KBM-7 (cell line): ENCODE results near the gene CLK4.

Experiments used
- DNase-seq: peaks from one replicate; pipeline ENCODE4 v3.0.0-alpha.2; 2015
- in situ Hi-C: fragments of 300-500 bp; cut with MboI; formaldehyde crosslinking; loops from 2 replicates; pipeline ENCODE4 v1.14.3; 2020; ENCODE audit warnings: low sequenced_read_pairs, low pct_unique_long_range_greater_than_20kb, mixed read lengths

Gene CLK4

DNA sequence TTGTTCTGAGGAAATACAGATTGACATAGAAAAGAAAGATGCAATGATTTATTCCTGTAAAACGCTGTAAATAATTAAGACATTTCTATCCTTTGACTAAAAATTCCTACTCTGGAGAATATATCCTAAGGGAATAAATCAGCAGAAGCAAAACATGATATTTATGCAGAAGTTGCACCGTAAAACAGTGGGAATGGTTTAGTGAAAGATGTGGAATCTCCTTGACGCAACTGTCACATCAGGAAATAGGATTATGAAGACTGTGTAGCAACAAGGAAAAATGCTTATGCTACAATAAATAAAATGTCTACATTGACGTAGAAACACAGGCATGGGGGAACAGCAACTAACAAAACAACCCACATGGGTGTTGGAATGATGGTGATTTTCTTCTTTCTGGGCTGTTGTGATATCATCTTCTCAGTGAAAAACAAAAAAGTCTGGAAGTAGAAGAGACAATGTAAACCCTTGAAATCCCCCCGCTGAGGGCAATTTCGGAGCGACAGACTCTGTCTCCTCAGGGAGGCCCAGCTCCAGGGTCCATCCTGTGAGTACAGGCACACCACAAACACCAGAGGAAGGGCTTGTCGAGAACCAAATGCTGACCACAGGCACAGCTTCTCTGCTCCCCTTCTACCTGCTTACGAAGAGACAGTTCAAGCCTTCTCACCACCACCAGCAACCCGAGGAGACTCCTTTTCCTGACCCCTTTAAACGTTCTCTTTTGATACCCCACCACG, 61.9 kb downstream of the CLK4 start:
- in situ Hi-C loops: no loop called here

DNA sequence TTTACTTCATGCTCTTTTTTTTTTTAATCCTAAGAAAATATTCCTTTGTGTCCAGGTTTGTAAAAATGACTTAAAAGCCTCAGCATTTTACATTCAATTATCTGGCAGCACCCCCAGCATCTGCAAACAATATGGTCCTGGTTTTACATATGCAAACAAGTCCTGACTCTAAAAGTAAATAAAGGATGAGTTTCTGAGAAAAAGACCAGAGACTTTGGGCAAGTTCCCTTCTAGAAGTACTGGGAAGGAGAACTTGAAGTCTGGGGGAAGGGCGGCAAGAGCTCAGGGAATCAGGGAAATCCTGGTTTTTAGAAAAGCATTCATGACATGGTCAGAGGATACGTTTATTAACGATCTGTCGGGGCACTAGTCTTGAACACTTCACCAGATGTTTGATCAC, 62.5 kb downstream of the CLK4 start:
- in situ Hi-C loops: no loop called here
- no peak for DNase-seq

More for the DNA sequence above, 61.9 kb downstream of the CLK4 start:
- DNase-seq: no peak

DNA sequence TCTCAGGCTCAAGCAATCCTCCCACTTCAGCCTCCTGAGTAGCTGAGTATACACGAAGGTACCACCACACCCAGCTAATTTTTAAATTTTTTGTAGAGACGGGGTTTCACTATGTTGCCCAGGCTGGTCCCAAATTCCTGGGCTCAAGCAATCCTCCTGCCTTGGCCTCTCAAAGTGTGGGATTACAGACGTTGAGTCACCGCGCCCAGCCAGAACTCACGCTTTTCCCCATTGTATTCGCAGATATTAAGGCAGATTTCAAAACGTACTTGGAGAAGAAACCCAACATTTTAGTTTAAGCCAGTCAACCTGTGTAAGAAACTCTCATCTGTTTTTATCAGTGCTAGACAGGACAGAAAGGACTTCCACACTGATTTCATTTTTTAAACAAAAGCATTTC, 63.2 kb downstream of the CLK4 start:
- DNase-seq: no peak
- in situ Hi-C loops: no loop called here

DNA sequence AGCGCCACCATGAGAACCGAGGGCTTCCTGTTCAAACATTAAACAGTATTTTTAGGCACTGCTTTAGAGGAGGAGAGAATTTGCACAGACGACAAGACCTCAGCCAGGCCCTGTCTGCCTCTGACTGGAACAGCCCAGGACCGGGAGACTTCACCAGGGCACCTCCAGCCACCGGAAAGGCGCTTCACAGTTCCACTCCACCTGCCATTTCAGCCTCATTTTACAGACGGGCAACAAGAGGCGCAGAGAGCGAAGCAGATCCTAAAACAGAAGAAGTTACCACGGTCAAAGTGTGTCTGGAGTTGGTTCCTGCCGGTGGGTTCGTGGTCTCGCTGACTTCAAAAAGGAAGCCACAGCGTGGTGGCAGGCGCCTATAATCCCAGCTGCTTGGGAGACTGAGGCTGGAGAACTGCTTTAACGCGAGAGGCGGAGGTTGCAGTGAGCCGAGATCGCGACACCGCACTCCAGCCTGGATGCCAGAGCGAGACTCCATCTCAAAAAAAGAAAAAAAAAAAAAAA, 65.0 kb downstream of the CLK4 start:
- no peak for DNase-seq
- in situ Hi-C loops: no loop called here

DNA sequence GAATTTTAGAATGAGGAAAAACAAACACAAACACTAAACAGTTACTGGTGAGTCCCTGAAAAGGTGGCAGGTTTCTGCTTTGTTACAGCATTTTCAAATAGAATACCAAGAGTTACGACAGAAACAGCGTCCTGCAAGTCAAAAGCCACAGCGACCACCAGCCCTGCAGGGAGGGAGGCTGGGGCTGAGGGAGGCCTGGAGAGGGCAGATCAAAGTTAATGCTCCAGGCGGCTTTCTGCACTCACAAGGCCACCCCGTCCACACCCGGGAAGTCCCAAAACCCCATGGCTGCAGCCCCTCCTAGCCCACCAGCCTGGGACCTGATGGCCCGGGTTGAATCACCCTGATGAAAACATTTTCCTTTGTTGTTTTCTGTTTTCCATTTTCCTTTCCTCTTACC, 65.9 kb downstream of the CLK4 start:
- in situ Hi-C loops: no loop called here

DNA sequence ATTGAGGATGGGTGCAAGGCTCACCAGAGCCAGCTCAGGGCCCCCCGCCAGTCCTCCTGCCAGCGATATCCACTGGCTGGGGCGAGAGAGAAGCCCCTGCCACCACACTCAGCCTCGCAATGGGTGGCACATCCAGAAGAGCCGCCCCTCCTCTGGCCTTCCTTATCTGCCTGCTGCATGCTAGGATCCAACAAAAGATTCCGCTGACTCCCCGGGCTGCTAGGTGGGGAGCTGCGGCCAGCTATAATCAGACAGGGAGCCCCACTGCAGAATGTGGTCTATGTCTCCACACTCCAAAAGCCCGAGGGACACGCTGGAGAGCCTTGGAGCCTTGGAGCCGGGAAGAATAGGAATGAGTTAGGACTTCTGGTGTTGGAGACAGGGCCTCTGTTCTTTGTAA, 69.4 kb downstream of the CLK4 start:
- in situ Hi-C loops: no loop called here
- no peak for DNase-seq

More for the DNA sequence above, 65.9 kb downstream of the CLK4 start:
- no peak for DNase-seq

DNA sequence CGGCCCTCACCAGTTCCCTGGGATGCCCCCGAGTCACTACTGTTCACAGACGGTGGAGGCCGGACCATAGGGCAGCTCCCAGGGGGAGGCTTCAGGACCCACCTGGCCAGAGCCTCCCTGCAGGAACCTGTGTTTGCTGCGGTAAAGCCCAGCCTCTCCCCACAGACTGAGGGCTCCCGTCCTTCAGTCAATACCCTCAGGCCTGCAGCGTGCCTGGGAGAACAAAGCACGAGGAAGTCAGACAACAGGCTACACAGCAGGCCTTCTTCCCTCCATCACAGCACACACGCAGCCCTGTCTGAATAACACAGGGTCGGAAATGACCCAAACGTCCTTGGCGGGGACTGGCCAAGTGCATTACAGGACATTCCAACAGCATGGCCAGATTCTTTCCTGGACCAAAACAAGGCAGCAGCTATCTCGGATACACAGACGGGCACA, 71.1 kb downstream of the CLK4 start:
- in situ Hi-C loops: no loop called here
- DNase-seq: no peak

DNA sequence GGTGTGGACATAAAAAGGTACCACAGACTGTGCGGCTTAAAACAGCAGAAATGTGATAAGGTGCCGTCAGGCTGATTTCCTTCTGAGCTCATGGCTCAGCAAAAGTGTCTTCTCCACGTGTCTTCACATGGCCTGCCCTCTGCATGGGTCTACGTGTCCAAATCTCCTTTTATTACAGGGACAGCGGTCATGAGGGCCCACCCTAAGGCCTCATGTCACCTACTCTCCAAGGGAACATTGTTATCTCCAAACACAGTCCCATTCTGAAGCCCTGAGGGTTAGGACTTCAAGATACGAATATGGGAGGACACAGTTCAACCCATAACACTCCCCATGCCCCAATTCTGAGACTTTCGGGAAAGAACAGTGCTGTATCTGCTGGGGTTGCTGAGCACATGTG, 71.8 kb downstream of the CLK4 start:
- no peak for DNase-seq
- in situ Hi-C loops: no loop called here

DNA sequence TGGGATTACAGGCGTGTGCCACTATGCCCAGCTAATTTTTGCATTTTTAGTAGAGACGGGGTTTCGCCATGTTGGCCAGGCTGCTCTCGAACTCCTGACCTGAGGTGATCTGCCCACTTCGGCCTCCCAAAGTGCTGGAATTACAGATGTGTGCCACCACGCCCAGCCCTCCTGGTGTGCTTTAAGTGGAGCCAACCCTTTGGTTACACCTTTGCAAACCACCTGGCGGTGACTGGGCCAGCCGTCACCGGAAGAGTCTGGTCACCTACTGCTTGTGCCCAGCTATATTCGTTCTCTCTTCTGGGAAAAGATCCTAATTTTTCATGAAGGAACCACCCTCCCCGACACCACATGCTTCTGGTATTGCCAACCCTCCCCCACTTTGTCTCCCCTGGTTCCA, 72.5 kb downstream of the CLK4 start:
- in situ Hi-C loops: no loop called here
- DNase-seq: no peak

DNA sequence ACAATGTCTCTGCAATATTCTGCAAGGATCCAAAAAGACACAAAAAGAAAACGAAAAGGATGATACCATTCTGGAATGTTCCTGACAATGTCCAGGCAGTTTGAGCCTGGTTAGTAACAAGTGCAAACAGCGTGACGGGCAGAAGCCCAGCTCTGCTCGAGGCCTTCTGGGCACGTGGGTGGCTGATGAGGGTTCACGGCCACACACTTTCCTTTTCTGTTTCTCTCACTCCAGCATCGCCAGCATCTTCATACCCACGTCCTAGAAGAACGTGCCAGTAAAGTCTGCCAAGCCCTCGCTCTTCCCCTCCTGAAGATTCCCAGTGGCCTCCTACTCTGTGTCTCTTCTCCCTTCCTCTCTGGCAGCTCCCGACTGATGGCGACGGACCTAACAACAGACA, 73.3 kb downstream of the CLK4 start:
- DNase-seq: no peak
- in situ Hi-C loops: no loop called here
